HepG2 (cell line): ENCODE results near the gene SAA2. TPM values are rescaled to one million over a fixed set of nuclear protein-coding genes. Genes with fewer than 3 reads are reported as not detected.

Source experiments
- ATAC-seq: fragments of 200-7000 bp; cut with Tn5 transposase; 3 replicates; pipeline ENCODE4 v1.9.1; 2020; ENCODE audit warnings: mild to moderate bottlenecking, moderate library complexity
- BruUV-seq: library from RNA; stranded (reverse); fragments of 400-500 nt; replicated peaks from 2 replicates; lab custom pipeline; 2021; lab: Mats Ljungman, UMichigan
- CTCF ChIA-PET: fragments of 300-600 bp; formaldehyde crosslinking; extraction: SDS; loops from one replicate; lab custom pipeline; 2021; ENCODE audit warnings: low total read pairs, inconsistent platforms, low intra/inter-chr PET ratio; lab: Yijun Ruan, JAX
- POLR2A ChIA-PET: fragments of 350-600 bp; sonication (Branson Sonifier 250); formaldehyde crosslinking; loops from one replicate; lab custom pipeline; 2020; ENCODE audit warnings: antibody characterized with exemption, inconsistent platforms; lab: Yijun Ruan, JAX
- DNase-seq: peaks from one replicate; pipeline ENCODE4 v3.0.0-alpha.2; 2015; ENCODE audit warnings: low spot score
- FAIRE-seq: peaks from 3 replicates; lab custom pipeline; 2011; peaks lifted over from hg19 to GRCh38; lab: Jason Lieb, UNC
- H2AFZ ChIP-seq: one replicate; pipeline ENCODE4 v1.6.1; 2011; ENCODE audit warnings: low read length, inconsistent platforms
- H3K27ac ChIP-seq: fragments of 300-600 bp; 3 replicates; pipeline ENCODE4 v1.8.0; 2011; ENCODE audit warnings: mixed run types, mild to moderate bottlenecking, mixed read lengths, low read length, inconsistent platforms; ENCODE audit not compliant: insufficient read depth; ENCODE audit errors: extremely low read length
- H3K27me3 ChIP-seq, 2 experiments: fragments of 200-600 bp in 1 of 2; 2 replicates in 1 of 2; 3 replicates in 1 of 2; pipeline versions ENCODE4 v1.6.0 to v1.8.0; 2011; ENCODE audit warnings: low read length in 2 of 2, mild to moderate bottlenecking in 2 of 2, moderate library complexity in 2 of 2, inconsistent platforms in 1 of 2; ENCODE audit not compliant: insufficient read depth in 2 of 2, control insufficient read depth in 1 of 2
- H3K36me3 ChIP-seq, 2 experiments: fragments of 200-600 bp in 1 of 2; replicated peaks in 1 of 2; 2 replicates in 1 of 2; 3 replicates in 1 of 2; pipeline versions ENCODE4 v1.5.1 to v1.8.0; 2011; ENCODE audit warnings: low read length in 2 of 2, inconsistent platforms in 1 of 2; ENCODE audit not compliant: insufficient read depth in 2 of 2, control insufficient read depth in 1 of 2
- H3K4me1 ChIP-seq: 2 replicates; pipeline ENCODE4 v1.5.1; 2012; ENCODE audit warnings: low read length, inconsistent platforms; ENCODE audit not compliant: insufficient read depth
- H3K4me2 ChIP-seq: 2 replicates; pipeline ENCODE4 v1.6.0; 2011; ENCODE audit warnings: low read depth, low read length, inconsistent platforms
- H3K4me3 ChIP-seq, 3 experiments: fragments of 200-600 bp in 1 of 3; sonication (generic), shearing (Covaris generic) in 1 of 3; replicated peaks in 1 of 3; 2 replicates each; pipeline ENCODE4 v1.5.1; 2011 to 2016; ENCODE audit warnings: low read length in 3 of 3, inconsistent platforms in 2 of 3, low read depth in 2 of 3, mild to moderate bottlenecking in 2 of 3, control low read depth in 1 of 3, mixed read lengths in 1 of 3; ENCODE audit not compliant: insufficient read depth in 1 of 3
- H3K79me2 ChIP-seq: one replicate; pipeline ENCODE4 v1.6.1; 2011; ENCODE audit warnings: low read length, inconsistent platforms; ENCODE audit not compliant: insufficient read depth
- H3K9ac ChIP-seq: 2 replicates; pipeline ENCODE4 v1.6.0; 2011; ENCODE audit warnings: mild to moderate bottlenecking, low read depth, low read length, inconsistent platforms; ENCODE audit not compliant: insufficient read depth
- H3K9me3 ChIP-seq: 2 replicates; pipeline ENCODE4 v1.5.1; 2012; ENCODE audit warnings: mild to moderate bottlenecking, low read length
- H4K20me1 ChIP-seq: 2 replicates; pipeline ENCODE4 v1.6.0; 2011; ENCODE audit warnings: inconsistent platforms, mild to moderate bottlenecking, low read length, moderate library complexity; ENCODE audit not compliant: insufficient read depth
- CBX2 ChIP-seq, 2 experiments: fragments of 200-600 bp in 1 of 2; sonication (generic); formaldehyde crosslinking in 1 of 2; IDR thresholded peaks; 2 replicates each; pipeline versions ENCODE4 v1.7.0 to v1.8.1; 2018 to 2022; ENCODE audit warnings: low read depth in 2 of 2, low read length in 1 of 2, mild to moderate bottlenecking in 1 of 2, missing genetic modification reagents in 1 of 2
- POLR2A ChIP-seq, 2 experiments: IDR thresholded peaks; 2 replicates each; pipeline ENCODE4 v1.6.1; 2011; ENCODE audit warnings: low read depth in 2 of 2, low read length in 2 of 2, mild to moderate bottlenecking in 1 of 2, moderate library complexity in 1 of 2; ENCODE audit not compliant: insufficient read depth in 1 of 2
- SSRP1 ChIP-seq: IDR thresholded peaks from 2 replicates; pipeline ENCODE4 v1.6.1; 2016; ENCODE audit warnings: control low read depth
- TEAD3 ChIP-seq: optimal IDR thresholded peaks from 2 replicates; pipeline ENCODE3; 2016; ENCODE audit warnings: borderline replicate concordance
- ZBTB39 ChIP-seq: sonication (generic); formaldehyde crosslinking; IDR thresholded peaks from 2 replicates; pipeline ENCODE4 v1.5.0; 2020; ENCODE audit warnings: missing genetic modification reagents
- ZNF12 ChIP-seq: sonication (generic); formaldehyde crosslinking; IDR thresholded peaks from 2 replicates; pipeline ENCODE4 v1.5.0; 2020; ENCODE audit warnings: missing genetic modification reagents
- ZNF713 ChIP-seq: sonication (generic); formaldehyde crosslinking; IDR thresholded peaks from 2 replicates; pipeline ENCODE4 v1.4.0; 2020; ENCODE audit warnings: mild to moderate bottlenecking, missing genetic modification reagents
- ZNF740 ChIP-seq: sonication (generic); formaldehyde crosslinking; IDR thresholded peaks from 2 replicates; pipeline ENCODE4 v1.4.0; 2020; ENCODE audit warnings: missing genetic modification reagents
- WGBS: methylation state at CpG from one replicate; pipeline ENCODE4 v1.1.6; 2017; ENCODE audit warnings: low lambda C conversion rate; 5-methylcytosine and 5-hydroxymethylcytosine counted together
- in situ Hi-C: cut with HindIII; loops from 2 replicates; pipeline ENCODE4 v1.10.0; 2017; ENCODE audit warnings: low pct_unique_long_range_greater_than_20kb; ENCODE audit not compliant: extremely low pct_ligation_motif_present
- intact Hi-C: fragments of 100-400 bp; cut with micrococcal nuclease; formaldehyde crosslinking; loops from one replicate; pipeline ENCODE4 v1.10.0; 2022; ENCODE audit not compliant: unreplicated experiment
- polyA plus RNA-seq, 8 experiments: library from polyadenylated mRNA; depleted of rRNA in 3 of 8; stranded (reverse) in 7 of 8; unstranded in 1 of 8; fragments of >200 nt; fragmentation: Illumina TruSeq in 4 of 8; extraction: Trizol in 4 of 8; gene quantifications; 2 replicates each; pipeline versions ENCODE4 v1.2.1 to v1.2.3, GENCODE V29; 2011 to 2016; ENCODE audit warnings: low read depth in 4 of 8, missing spikeins in 1 of 8, mixed read lengths in 1 of 8; ENCODE audit not compliant: insufficient read depth in 1 of 8
- total RNA-seq, 5 experiments: library from RNA; depleted of rRNA; stranded (reverse); fragments of >200 nt; fragmentation: Illumina TruSeq; extraction: Trizol; gene quantifications; 2 replicates each; pipeline ENCODE4 v1.2.3, GENCODE V29; 2016; ENCODE audit warnings: low read depth in 1 of 5
- TF ChIP-seq, protein P1 (sequence below): sonication (generic); formaldehyde crosslinking; IDR thresholded peaks from 2 replicates; pipeline ENCODE4 v1.5.1; 2020; ENCODE audit warnings: mild to moderate bottlenecking, missing genetic modification reagents, moderate library complexity

SAA2 gene
- total and polyA plus RNA-seq, 2 of the 13 experiments (the other 11 are each of a cell fraction or from before 2014, with no cell fraction given), result 0.27 TPM; not detected in 1

GRCh38 chr11:18254781-18255361 lies 6.4 kb upstream of the SAA2 start (continued):
- TF ChIP-seq, protein P1, sequence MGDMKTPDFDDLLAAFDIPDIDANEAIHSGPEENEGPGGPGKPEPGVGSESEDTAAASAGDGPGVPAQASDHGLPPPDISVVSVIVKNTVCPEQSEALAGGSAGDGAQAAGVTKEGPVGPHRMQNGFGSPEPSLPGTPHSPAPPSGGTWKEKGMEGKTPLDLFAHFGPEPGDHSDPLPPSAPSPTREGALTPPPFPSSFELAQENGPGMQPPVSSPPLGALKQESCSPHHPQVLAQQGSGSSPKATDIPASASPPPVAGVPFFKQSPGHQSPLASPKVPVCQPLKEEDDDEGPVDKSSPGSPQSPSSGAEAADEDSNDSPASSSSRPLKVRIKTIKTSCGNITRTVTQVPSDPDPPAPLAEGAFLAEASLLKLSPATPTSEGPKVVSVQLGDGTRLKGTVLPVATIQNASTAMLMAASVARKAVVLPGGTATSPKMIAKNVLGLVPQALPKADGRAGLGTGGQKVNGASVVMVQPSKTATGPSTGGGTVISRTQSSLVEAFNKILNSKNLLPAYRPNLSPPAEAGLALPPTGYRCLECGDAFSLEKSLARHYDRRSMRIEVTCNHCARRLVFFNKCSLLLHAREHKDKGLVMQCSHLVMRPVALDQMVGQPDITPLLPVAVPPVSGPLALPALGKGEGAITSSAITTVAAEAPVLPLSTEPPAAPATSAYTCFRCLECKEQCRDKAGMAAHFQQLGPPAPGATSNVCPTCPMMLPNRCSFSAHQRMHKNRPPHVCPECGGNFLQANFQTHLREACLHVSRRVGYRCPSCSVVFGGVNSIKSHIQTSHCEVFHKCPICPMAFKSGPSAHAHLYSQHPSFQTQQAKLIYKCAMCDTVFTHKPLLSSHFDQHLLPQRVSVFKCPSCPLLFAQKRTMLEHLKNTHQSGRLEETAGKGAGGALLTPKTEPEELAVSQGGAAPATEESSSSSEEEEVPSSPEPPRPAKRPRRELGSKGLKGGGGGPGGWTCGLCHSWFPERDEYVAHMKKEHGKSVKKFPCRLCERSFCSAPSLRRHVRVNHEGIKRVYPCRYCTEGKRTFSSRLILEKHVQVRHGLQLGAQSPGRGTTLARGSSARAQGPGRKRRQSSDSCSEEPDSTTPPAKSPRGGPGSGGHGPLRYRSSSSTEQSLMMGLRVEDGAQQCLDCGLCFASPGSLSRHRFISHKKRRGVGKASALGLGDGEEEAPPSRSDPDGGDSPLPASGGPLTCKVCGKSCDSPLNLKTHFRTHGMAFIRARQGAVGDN (CRISPR knock-in tag), result no peak
- TF ChIP-seq ZNF740 (CRISPR knock-in tag) (no peak), CBX2 (IDR thresholded peaks at IDR 0.05; ENCODE audit: low read depth, low read length) (no peak), CBX2 (CRISPR knock-in tag; IDR thresholded peaks at IDR 0.05; ENCODE audit: low read depth) (no peak)

DNA sequence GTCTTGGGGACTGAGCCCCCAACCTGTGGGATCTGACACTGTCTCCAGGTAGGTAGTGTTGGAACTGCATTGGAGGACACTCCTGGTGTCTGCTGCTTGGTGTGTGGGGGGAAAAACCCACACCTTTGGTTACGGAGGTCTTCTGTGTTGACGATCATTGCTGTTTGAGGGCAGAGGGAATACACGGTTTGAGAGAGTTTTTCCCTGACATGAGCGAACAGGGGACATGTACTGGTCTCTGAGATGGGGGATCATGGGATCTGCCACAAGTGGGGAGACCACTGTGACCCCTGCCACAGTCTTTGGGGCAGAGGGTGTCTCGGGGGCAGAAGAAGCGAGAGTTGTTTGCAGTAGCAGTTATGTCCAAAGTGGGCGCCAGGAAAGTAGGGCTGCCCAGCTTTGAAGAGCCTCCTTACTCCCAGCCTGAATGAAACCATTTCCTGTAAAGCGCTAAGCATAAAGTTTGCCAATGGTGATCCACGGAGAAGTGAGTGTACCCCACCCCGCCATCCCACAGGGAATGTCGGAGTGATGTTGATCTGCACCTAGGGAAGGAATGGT lies 5.4 kb upstream of the SAA2 start:
- FAIRE-seq (no peak), ATAC-seq (no peak), DNase-seq (no peak)
- no TSS peak for BruUV-seq
- ChIA-PET CTCF (no interaction called here), POLR2A (no interaction called here)
- Histone ChIP-seq H3K9ac (no peak overlapping the region), H3K27me3 (peaks cover 0 to 6% of the 10 kb centered on the region in 2 experiments; a peak in 2 of 5 replicates), H3K4me2 (no peak overlapping the region), H4K20me1 (no peaks in the 10 kb centered on the region), H3K4me1 (peaks cover 2% of the 10 kb centered on the region), H3K79me2 (no peaks in the 10 kb centered on the region), H3K36me3 (no peaks in the 10 kb centered on the region), H3K4me3 (no peak overlapping the region), H2AFZ (no peak overlapping the region), H3K9me3 (no peaks in the 10 kb centered on the region), H3K27ac (no peak overlapping the region)
- 84% methylated on average over 6 of the region's 11 CpGs for WGBS
- intact Hi-C loops (no loop called here), in situ Hi-C loops (no loop called here)
- TF ChIP-seq TEAD3 (CRISPR knock-in tag), result no peak
- no peak for TF ChIP-seq ZNF713
- no peak for TF ChIP-seq ZNF12 (CRISPR knock-in tag)
- no peak for TF ChIP-seq ZBTB39 (CRISPR knock-in tag)
- TF ChIP-seq POLR2A (IDR thresholded peaks at IDR 0.05; ENCODE audit: insufficient read depth in 1 of 2, low read depth in 2 of 2, low read length in 2 of 2), result no peak
- no peak for TF ChIP-seq SSRP1
